ENCODE data around the gene NPRL2.

NPRL2 gene

DNA sequence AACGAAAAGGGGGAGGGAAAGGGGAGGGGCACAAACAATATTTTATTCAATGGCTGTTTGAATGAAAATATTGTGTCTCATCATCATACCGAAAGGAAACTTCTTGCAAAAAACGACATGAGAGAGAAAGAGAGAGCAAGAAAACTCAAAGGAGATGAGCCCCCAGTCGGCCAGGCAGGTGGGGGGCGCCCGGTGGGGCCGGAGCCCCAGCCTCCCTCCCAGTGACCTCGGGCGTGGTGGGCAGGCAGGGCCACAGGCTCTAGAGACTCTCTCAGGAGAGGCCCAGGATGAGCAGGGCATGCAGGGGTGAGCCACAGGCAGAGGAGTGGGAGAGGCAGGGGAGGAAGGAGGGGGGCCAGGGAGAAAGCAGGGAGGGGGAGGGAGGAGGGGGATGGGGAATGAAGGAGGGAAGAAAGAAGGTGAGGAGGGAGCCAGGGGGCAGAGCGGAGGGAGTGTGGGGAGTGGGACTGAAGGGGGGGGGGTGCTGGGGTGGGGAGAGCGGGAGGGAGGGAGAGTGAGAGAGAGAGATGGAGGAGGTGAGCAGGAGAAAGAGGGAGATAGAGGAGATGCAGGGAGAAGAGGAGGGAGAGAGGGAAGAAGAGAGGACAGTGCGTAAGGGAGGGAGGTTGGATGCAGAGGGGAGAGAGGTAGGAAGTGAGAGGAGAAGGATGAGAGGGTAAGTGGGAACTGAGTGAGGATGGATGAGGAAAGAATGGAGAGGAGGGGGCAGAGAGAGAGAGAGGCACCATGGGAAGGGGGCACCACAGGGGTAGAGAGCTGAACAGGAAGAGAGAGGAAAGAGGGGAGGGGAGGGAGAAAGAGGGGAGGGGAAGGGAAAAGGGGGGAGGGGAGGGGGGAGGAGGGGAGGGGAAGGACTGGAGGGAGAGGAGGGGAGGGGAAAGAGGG is 22.8 kb upstream of the NPRL2 start:
- no peak overlapping the region for H3K9ac ChIP-seq (ENCODE audit: low read depth in 1 of 2, low read length in 2 of 2)
- H3K27me3 ChIP-seq (ENCODE audit: control insufficient read depth in 1 of 2, insufficient read depth in 2 of 2, low read length in 2 of 2), result no peaks in the 10 kb centered on the region
- H3K9me3 ChIP-seq (ENCODE audit: control insufficient read depth in 1 of 2, low read length in 2 of 2), result no peaks in the 10 kb centered on the region
- H3K4me3 ChIP-seq (ENCODE audit: low read depth in 1 of 2, low read length in 2 of 2), result no peak overlapping the region
- no peaks in the 10 kb centered on the region for H3K36me3 ChIP-seq (ENCODE audit: control insufficient read depth in 1 of 2, insufficient read depth in 2 of 2, low read length in 2 of 2)
- no peak overlapping the region for H3K27ac ChIP-seq (ENCODE audit: low read depth, low read length)
- peaks cover 4 to 8% of the 10 kb centered on the region in 2 donors for H3K4me1 ChIP-seq (ENCODE audit: control insufficient read depth in 1 of 2, insufficient read depth in 2 of 2, low read length in 2 of 2)

DNA sequence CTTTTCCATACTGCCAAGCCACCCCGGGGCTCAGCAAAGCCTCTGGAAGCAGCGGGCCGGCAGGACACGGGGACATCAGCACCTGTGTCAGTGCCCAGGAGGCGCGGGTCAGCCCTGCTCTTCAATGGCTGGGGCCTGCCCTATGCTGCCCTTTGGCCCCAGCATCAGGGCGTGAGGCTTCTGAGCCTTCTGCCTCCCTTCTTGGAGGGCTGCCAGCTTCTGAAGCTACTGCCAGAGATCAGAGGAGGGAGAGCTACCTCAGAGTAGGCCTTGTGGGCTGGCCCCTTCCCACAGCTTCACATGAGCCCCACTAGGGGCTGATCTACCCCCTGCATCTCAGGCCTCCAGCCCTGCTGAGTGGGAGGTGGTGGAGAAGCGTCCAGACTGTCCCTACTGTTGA is 21.8 kb upstream of the NPRL2 start:
- Histone ChIP-seq H3K27me3 (ENCODE audit: control insufficient read depth in 1 of 2, insufficient read depth in 2 of 2, low read length in 2 of 2) (no peaks in the 10 kb centered on the region), H3K4me3 (ENCODE audit: low read depth in 1 of 2, low read length in 2 of 2) (no peak overlapping the region), H3K4me1 (ENCODE audit: control insufficient read depth in 1 of 2, insufficient read depth in 2 of 2, low read length in 2 of 2) (peaks cover 4 to 8% of the 10 kb centered on the region in 2 donors), H3K27ac (ENCODE audit: low read depth, low read length) (no peak overlapping the region), H3K9ac (ENCODE audit: low read depth in 1 of 2, low read length in 2 of 2) (no peak overlapping the region), H3K36me3 (ENCODE audit: control insufficient read depth in 1 of 2, insufficient read depth in 2 of 2, low read length in 2 of 2) (no peaks in the 10 kb centered on the region), H3K9me3 (ENCODE audit: control insufficient read depth in 1 of 2, low read length in 2 of 2) (no peaks in the 10 kb centered on the region)

DNA sequence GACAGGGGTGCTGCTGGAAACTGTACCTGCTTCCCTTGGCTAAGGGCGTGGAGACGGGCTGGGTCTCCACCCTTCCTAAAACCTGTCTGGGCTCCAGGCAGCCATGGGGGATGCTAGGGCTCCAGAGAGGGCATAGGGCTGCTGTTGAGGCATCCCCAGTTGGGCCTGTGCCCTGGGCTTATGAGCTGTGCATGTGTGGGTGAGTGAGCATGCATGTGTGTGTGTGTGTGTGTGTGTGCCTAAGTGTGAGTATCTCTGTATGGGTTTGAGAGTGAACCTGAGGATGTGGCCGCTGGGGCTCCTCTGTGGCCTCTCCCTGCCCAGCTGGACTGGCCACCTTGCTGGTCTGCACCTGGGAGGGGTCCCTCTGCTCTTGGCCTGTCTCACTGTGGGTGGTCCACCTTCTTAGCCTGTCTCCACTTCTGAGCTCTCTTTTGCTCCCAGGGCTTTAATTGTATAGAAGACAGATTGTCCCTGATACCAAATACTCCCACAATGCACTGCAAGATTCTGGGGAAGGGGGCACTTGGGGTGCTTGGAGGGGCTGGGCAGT is 20.6 kb upstream of the NPRL2 start:
- Histone ChIP-seq H3K27me3 (ENCODE audit: control insufficient read depth in 1 of 2, insufficient read depth in 2 of 2, low read length in 2 of 2) (no peaks in the 10 kb centered on the region), H3K9ac (ENCODE audit: low read depth in 1 of 2, low read length in 2 of 2) (no peak overlapping the region), H3K4me1 (ENCODE audit: control insufficient read depth in 1 of 2, insufficient read depth in 2 of 2, low read length in 2 of 2) (peaks cover 4 to 8% of the 10 kb centered on the region in 2 donors), H3K9me3 (ENCODE audit: control insufficient read depth in 1 of 2, low read length in 2 of 2) (no peaks in the 10 kb centered on the region), H3K27ac (ENCODE audit: low read depth, low read length) (no peak overlapping the region), H3K4me3 (ENCODE audit: low read depth in 1 of 2, low read length in 2 of 2) (no peak overlapping the region), H3K36me3 (ENCODE audit: control insufficient read depth in 1 of 2, insufficient read depth in 2 of 2, low read length in 2 of 2) (no peaks in the 10 kb centered on the region)

DNA sequence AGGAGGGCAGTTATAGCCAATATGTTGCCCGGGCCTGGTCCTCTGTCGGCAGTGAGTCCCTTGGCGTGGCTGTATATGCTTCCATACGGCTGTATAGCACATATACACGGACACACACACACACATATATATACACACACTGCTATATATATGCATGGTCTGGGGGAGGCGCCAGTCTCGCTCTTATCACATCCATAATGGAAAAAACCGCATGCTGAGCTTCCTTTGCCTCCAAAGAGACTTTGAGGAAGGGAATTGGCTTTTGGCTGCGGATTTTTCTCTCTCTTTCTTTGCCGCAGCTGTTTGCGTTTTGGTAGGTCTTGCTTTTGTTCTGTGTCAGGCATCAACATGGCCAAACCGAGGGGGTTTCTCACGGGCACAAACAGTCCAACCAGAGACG is 20.0 kb upstream of the NPRL2 start:
- H3K27ac ChIP-seq (ENCODE audit: low read depth, low read length), result no peak overlapping the region
- no peak overlapping the region for H3K9ac ChIP-seq (ENCODE audit: low read depth in 1 of 2, low read length in 2 of 2)
- peaks cover 8 to 14% of the 10 kb centered on the region in 2 donors for H3K4me1 ChIP-seq (ENCODE audit: control insufficient read depth in 1 of 2, insufficient read depth in 2 of 2, low read length in 2 of 2)
- no peak overlapping the region for H3K4me3 ChIP-seq (ENCODE audit: low read depth in 1 of 2, low read length in 2 of 2)
- no peaks in the 10 kb centered on the region for H3K27me3 ChIP-seq (ENCODE audit: control insufficient read depth in 1 of 2, insufficient read depth in 2 of 2, low read length in 2 of 2)
- H3K36me3 ChIP-seq (ENCODE audit: control insufficient read depth in 1 of 2, insufficient read depth in 2 of 2, low read length in 2 of 2), result no peaks in the 10 kb centered on the region
- H3K9me3 ChIP-seq (ENCODE audit: control insufficient read depth in 1 of 2, low read length in 2 of 2), result no peaks in the 10 kb centered on the region

DNA sequence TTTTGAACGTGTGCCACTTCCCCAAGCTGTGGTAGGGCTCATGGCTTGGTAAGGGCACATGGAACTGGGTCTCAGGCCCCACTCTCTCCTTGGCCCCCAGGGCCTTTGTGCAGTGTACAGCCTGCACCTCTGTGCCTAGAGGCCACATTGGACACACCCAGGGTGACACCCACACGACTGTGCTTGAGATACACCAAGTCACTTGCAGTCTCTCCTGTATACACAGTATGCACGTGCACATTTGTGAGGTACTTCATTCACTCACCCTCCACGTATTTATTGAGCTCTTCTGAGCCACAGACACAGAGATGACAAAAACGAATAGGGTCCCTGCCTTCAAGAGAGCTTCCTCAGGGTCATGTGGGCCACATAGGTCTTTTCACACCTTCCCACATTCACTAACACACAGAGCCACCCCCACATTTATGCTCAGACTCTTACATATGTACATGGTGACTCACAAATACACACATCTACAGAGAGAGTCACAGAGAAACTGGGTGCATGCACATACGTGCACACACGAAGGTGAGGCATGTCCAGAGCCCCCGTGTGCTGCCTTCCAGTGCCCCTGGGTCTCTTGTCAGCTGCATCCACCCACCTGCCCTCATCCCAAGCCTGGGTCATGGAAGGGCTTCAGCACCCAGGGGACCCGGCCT is 18.6 kb upstream of the NPRL2 start:
- H3K4me3 ChIP-seq (ENCODE audit: low read depth in 1 of 2, low read length in 2 of 2), result no peak overlapping the region
- no peak overlapping the region for H3K9ac ChIP-seq (ENCODE audit: low read depth in 1 of 2, low read length in 2 of 2)
- no peaks in the 10 kb centered on the region for H3K27me3 ChIP-seq (ENCODE audit: control insufficient read depth in 1 of 2, insufficient read depth in 2 of 2, low read length in 2 of 2)
- no peak overlapping the region for H3K27ac ChIP-seq (ENCODE audit: low read depth, low read length)
- no peaks in the 10 kb centered on the region for H3K36me3 ChIP-seq (ENCODE audit: control insufficient read depth in 1 of 2, insufficient read depth in 2 of 2, low read length in 2 of 2)
- H3K9me3 ChIP-seq (ENCODE audit: control insufficient read depth in 1 of 2, low read length in 2 of 2), result no peaks in the 10 kb centered on the region
- H3K4me1 ChIP-seq (ENCODE audit: control insufficient read depth in 1 of 2, insufficient read depth in 2 of 2, low read length in 2 of 2), result peaks cover 11 to 24% of the 10 kb centered on the region in 2 donors

DNA sequence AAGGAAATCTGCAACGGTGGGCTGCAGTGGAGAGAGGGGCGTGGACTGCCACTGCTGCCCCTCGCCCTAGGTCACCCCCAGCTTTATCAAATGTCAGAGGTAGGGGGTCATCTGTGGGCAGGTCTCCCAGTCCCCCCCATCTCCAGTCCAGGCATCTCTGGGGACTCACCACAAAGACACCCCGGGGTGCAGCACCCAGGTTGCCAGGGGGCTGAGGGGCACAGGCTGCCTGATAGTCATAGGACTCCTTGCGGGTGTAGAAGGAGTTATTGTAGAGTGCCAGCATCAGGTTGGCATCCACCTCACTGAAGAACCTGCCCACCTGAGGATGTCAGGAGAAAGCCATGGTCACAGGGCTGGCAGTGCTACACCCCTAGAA is 15.3 kb upstream of the NPRL2 start:
- H3K4me3 ChIP-seq (ENCODE audit: low read depth in 1 of 2, low read length in 2 of 2), result peak overlapping the region; percentile 85 to 88
- H3K9ac ChIP-seq (ENCODE audit: low read depth in 1 of 2, low read length in 2 of 2), result peak overlapping the region; percentile 74 to 78
- H3K36me3 ChIP-seq (ENCODE audit: control insufficient read depth in 1 of 2, insufficient read depth in 2 of 2, low read length in 2 of 2), result no peaks in the 10 kb centered on the region
- H3K4me1 ChIP-seq (ENCODE audit: control insufficient read depth in 1 of 2, insufficient read depth in 2 of 2, low read length in 2 of 2), result peaks cover 8 to 16% of the 10 kb centered on the region in 2 donors
- H3K27ac ChIP-seq (ENCODE audit: low read depth, low read length), result no peak overlapping the region
- no peaks in the 10 kb centered on the region for H3K27me3 ChIP-seq (ENCODE audit: control insufficient read depth in 1 of 2, insufficient read depth in 2 of 2, low read length in 2 of 2)
- H3K9me3 ChIP-seq (ENCODE audit: control insufficient read depth in 1 of 2, low read length in 2 of 2), result no peaks in the 10 kb centered on the region

DNA sequence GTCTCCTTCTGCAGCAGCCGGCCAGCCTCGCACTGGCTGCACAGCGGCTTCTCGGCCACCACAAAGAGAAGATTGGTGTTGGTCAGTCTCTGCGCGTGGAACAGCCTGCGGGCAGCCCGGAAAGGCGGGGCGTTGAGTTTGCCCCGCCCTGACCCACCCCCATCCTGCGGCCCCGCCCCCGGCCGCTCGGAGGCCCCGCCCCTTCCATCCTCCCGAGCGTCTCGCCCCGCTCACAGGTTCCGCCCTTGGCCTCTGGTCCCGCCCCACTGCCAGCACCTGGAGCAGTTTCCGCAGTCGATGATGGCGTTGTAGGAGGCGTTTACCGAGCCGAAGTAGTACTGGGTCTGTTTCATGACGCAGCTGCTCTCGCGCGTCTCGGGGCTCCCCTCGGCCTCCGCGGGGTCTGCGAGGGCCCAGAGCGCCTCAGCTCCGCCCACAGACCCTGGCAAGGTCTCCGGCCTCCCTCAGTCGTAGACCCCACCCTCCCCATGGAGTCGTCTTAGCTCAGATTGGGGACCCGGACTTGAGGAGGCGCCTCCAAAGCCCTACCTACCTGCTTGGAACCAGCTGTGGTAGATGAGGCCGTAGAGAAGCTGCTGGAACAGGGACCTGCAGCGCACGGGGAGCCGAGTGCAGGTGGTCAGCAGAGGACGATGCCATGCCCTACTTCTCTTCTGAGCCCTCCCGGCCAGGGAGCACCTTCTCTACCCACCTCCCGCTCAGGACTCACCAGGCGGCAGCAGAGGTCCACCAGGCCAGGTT is 14.7 kb upstream of the NPRL2 start:
- H3K9ac ChIP-seq (ENCODE audit: low read depth in 1 of 2, low read length in 2 of 2), result peak overlapping the region; percentile 74 to 78
- H3K27me3 ChIP-seq (ENCODE audit: control insufficient read depth in 1 of 2, insufficient read depth in 2 of 2, low read length in 2 of 2), result no peaks in the 10 kb centered on the region
- H3K27ac ChIP-seq (ENCODE audit: low read depth, low read length), result peak overlapping the region; percentile 50
- H3K9me3 ChIP-seq (ENCODE audit: control insufficient read depth in 1 of 2, low read length in 2 of 2), result no peaks in the 10 kb centered on the region
- no peaks in the 10 kb centered on the region for H3K36me3 ChIP-seq (ENCODE audit: control insufficient read depth in 1 of 2, insufficient read depth in 2 of 2, low read length in 2 of 2)
- H3K4me3 ChIP-seq (ENCODE audit: low read depth in 1 of 2, low read length in 2 of 2), result peak overlapping the region; percentile 85 to 88
- peaks cover 8 to 16% of the 10 kb centered on the region in 2 donors for H3K4me1 ChIP-seq (ENCODE audit: control insufficient read depth in 1 of 2, insufficient read depth in 2 of 2, low read length in 2 of 2)

DNA sequence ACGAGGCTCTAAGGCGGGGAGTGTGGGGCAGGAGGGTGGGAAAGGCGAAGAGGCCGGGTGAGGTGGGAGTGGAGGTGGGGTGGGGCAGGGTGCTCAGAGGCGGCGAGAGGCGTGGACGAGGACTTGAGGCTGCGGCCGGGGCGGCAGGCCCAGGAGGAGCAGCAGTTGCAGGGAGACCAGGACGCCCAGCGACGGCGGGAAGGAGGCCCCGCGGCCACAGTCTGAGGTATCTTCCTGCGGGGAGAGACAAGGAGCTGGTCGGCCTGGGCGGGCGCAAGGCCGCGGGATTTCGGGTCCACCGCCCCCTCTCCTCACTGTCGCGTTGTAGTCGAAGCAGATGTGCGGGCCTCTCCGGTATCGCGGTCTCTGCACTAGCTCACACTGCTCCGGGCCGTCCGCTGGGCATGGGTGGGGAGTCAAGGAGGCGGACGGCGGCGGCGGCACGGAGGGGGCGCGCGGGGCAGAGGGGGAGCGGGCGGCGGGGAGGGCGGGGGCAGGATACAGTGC is 14.1 kb upstream of the NPRL2 start:
- Histone ChIP-seq H3K4me1 (ENCODE audit: control insufficient read depth in 1 of 2, insufficient read depth in 2 of 2, low read length in 2 of 2) (peaks cover 10 to 19% of the 10 kb centered on the region in 2 donors), H3K4me3 (ENCODE audit: low read depth in 1 of 2, low read length in 2 of 2) (peak overlapping the region; percentile 66), H3K27me3 (ENCODE audit: control insufficient read depth in 1 of 2, insufficient read depth in 2 of 2, low read length in 2 of 2) (no peaks in the 10 kb centered on the region), H3K27ac (ENCODE audit: low read depth, low read length) (no peak overlapping the region), H3K9me3 (ENCODE audit: control insufficient read depth in 1 of 2, low read length in 2 of 2) (no peaks in the 10 kb centered on the region), H3K36me3 (ENCODE audit: control insufficient read depth in 1 of 2, insufficient read depth in 2 of 2, low read length in 2 of 2) (no peaks in the 10 kb centered on the region), H3K9ac (ENCODE audit: low read depth in 1 of 2, low read length in 2 of 2) (peak overlapping the region; percentile 33 to 57)

DNA sequence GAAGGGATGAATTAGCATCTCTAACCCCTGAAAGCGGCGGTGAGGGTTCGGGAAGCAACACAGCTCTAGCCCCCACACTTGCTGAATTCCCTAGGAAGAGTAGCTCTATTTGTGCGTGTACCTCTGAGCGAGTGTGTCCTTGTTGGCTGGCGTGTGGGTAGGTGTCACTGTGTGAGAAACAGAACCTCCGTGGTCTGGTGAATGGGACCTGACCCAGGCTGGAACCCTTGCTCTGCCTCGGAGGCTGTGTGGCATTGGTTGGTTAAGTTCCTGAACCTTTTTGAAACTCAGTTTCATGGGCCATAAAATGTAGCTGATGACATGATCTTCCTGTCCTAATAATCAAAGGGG is 9.2 kb upstream of the NPRL2 start:
- no peaks in the 10 kb centered on the region for H3K9me3 ChIP-seq (ENCODE audit: control insufficient read depth in 1 of 2, low read length in 2 of 2)
- no peaks in the 10 kb centered on the region for H3K27me3 ChIP-seq (ENCODE audit: control insufficient read depth in 1 of 2, insufficient read depth in 2 of 2, low read length in 2 of 2)
- peak overlapping the region; percentile 57 to 95 for H3K4me3 ChIP-seq (ENCODE audit: low read depth in 1 of 2, low read length in 2 of 2)
- no peak overlapping the region for H3K9ac ChIP-seq (ENCODE audit: low read depth in 1 of 2, low read length in 2 of 2)
- H3K36me3 ChIP-seq (ENCODE audit: control insufficient read depth in 1 of 2, insufficient read depth in 2 of 2, low read length in 2 of 2), result peaks cover 17 to 18% of the 10 kb centered on the region in 2 donors
- H3K4me1 ChIP-seq (ENCODE audit: control insufficient read depth in 1 of 2, insufficient read depth in 2 of 2, low read length in 2 of 2), result peaks cover 41 to 54% of the 10 kb centered on the region in 2 donors
- H3K27ac ChIP-seq (ENCODE audit: low read depth, low read length), result no peak overlapping the region

All from duodenal mucosa (tissue), 2 donors.